ENCODE measurements around the gene IL17C.
"Not testable (repeated sequence)": the region's sequence is repeated elsewhere in the genome, so short reads cannot be mapped to it uniquely, and the experiment has no call there.

IL17C gene

GRCh38 chr16:88662843-88663606 is 24.7 kb downstream of the IL17C start, which contains the start of gene MVD:
Gene MVD, minus strand, starts transcription at chr16:88663091. Its CDS starts 11 bp downstream, at chr16:88663080.
- DNase-seq, result peak; percentile 73 to 95

- peak; percentile 17 to 28 for DNase-seq
Observed at GRCh38 chr16:88665148-88665547, 26.8 kb downstream of the IL17C start.

- no peak for DNase-seq
Observed at GRCh38 chr16:88665570-88665969, 27.2 kb downstream of the IL17C start.

- DNase-seq, result no peak
Observed at GRCh38 chr16:88667461-88667860, 29.1 kb downstream of the IL17C start.

GRCh38 chr16:88669493-88669892 is 31.1 kb downstream of the IL17C start:
- not testable (repeated sequence) for DNase-seq

- DNase-seq, result no peak
Observed at GRCh38 chr16:88669980-88670379, 31.6 kb downstream of the IL17C start.

- DNase-seq, result no peak
Observed at GRCh38 chr16:88671806-88672205, 33.4 kb downstream of the IL17C start.

GRCh38 chr16:88672776-88673175 is 34.4 kb downstream of the IL17C start:
- peak in 1 of 2 experiments; percentile 54 for DNase-seq

GRCh38 chr16:88673716-88674379 is 35.5 kb downstream of the IL17C start:
- DNase-seq, result no peak

GRCh38 chr16:88676502-88677242 is 38.3 kb downstream of the IL17C start:
- no peak for DNase-seq

GRCh38 chr16:88677721-88678120 is 39.3 kb downstream of the IL17C start:
- no peak for DNase-seq

GRCh38 chr16:88678224-88678979 is 40.0 kb downstream of the IL17C start:
- DNase-seq, result peak; percentile 14 to 21

- no peak for DNase-seq
Observed at GRCh38 chr16:88680554-88681083, 42.2 kb downstream of the IL17C start.

- peak in 1 of 2 experiments; percentile 30 for DNase-seq
Observed at GRCh38 chr16:88681084-88681680, 42.8 kb downstream of the IL17C start.

- DNase-seq, result no peak
Observed at GRCh38 chr16:88681709-88682451, 43.5 kb downstream of the IL17C start.

GRCh38 chr16:88684569-88685155 is 46.3 kb downstream of the IL17C start:
- DNase-seq, result no peak

GRCh38 chr16:88685156-88686061 is 47.0 kb downstream of the IL17C start:
- DNase-seq, result peak; percentile 13 to 16

- DNase-seq, result peak; percentile 14 to 77
Observed at GRCh38 chr16:88686062-88686438, 47.7 kb downstream of the IL17C start.

GRCh38 chr16:88686439-88687253 is 48.3 kb downstream of the IL17C start, which contains the start of gene SNAI3:
Gene SNAI3, minus strand, starts transcription at chr16:88686507. Its CDS starts 101 bp downstream, at chr16:88686406.
- peak in 1 of 2 experiments; percentile 85 for DNase-seq
